Suprapubic skin (tissue), 4 donors: ENCODE results near the gene CERS6. TPM values are rescaled to one million over a fixed set of nuclear protein-coding genes. Genes with fewer than 3 reads are reported as not detected.

Source experiments
- DNase-seq, 2 donors: peaks; one replicate each; pipeline ENCODE4 v3.0.0-alpha.2; 2019; ENCODE audit warnings: low spot score in 2 of 2
- H3K27ac ChIP-seq: fragments of 200-600 bp; sonication (generic); one replicate; pipeline ENCODE4 v1.5.1; 2019
- H3K27me3 ChIP-seq: fragments of 200-600 bp; sonication (generic); one replicate; pipeline ENCODE4 v1.5.1; 2019
- H3K36me3 ChIP-seq: fragments of 200-600 bp; sonication (generic); one replicate; pipeline ENCODE4 v1.5.1; 2019
- H3K4me1 ChIP-seq: fragments of 200-600 bp; sonication (generic); one replicate; pipeline ENCODE4 v1.5.1; 2019
- H3K4me3 ChIP-seq: fragments of 200-600 bp; sonication (generic); one replicate; pipeline ENCODE4 v1.5.1; 2019; ENCODE audit warnings: mild to moderate bottlenecking
- H3K9me3 ChIP-seq: fragments of 200-600 bp; sonication (generic); one replicate; pipeline ENCODE4 v1.5.1; 2019
- CTCF ChIP-seq, 2 donors: fragments of 200-600 bp in 1 of 2; fragments of 450-650 bp in 1 of 2; sonication (generic) in 1 of 2; IDR thresholded peaks; one replicate each; pipeline ENCODE4 v1.5.1; 2016 to 2019; ENCODE audit warnings: antibody characterized with exemption in 2 of 2, mild to moderate bottlenecking in 1 of 2, moderate library complexity in 1 of 2
- EP300 ChIP-seq: sonication (generic); formaldehyde crosslinking; IDR thresholded peaks from one replicate; pipeline ENCODE4 v1.6.1; 2017; ENCODE audit warnings: antibody characterized with exemption
- POLR2A ChIP-seq, 2 donors: fragments of 450-650 bp; IDR thresholded peaks; one replicate each; pipeline ENCODE4 v1.6.1; 2017; ENCODE audit warnings: antibody characterized with exemption in 2 of 2, mild to moderate bottlenecking in 2 of 2, moderate library complexity in 2 of 2
- POLR2AphosphoS5 ChIP-seq, 3 donors: sonication (generic); formaldehyde crosslinking; IDR thresholded peaks; one replicate each; pipeline ENCODE4 v1.6.1; 2017; ENCODE audit warnings: antibody characterized with exemption in 3 of 3
- WGBS: methylation state at CpG from one replicate; pipeline ENCODE4 v1.1.5; 2018; 5-methylcytosine and 5-hydroxymethylcytosine counted together
- total RNA-seq, 4 donors: library from RNA; depleted of rRNA; stranded (reverse); fragments of >200 nt; gene quantifications; one replicate each; pipeline ENCODE4 v1.1.0, GENCODE V29; 2016

Gene CERS6
- total RNA-seq, 4 donors from 2014 or later: 68.7 to 83.3 (median 77.0) TPM

GRCh38 chr2:168467729-168468128 lies 11.7 kb downstream of the CERS6 start:
- no peak for DNase-seq
- TF ChIP-seq EP300 (no peak), POLR2AphosphoS5 (IDR thresholded peaks at IDR 0.05) (no peak), POLR2A (IDR thresholded peaks at IDR 0.05) (no peak), CTCF (IDR thresholded peaks at IDR 0.05) (no peak)
- Histone ChIP-seq H3K4me1 (peaks cover 20% of the 10 kb centered on the region), H3K27me3 (no peaks in the 10 kb centered on the region), H3K36me3 (no peaks in the 10 kb centered on the region), H3K4me3 (no peak overlapping the region), H3K27ac (no peak overlapping the region), H3K9me3 (no peaks in the 10 kb centered on the region)
- WGBS: 89% methylated on average over 2 of the region's 2 CpGs

- TF ChIP-seq POLR2A (IDR thresholded peaks at IDR 0.05) (no peak), POLR2AphosphoS5 (IDR thresholded peaks at IDR 0.05) (no peak)
- no peaks in the 10 kb centered on the region for H3K9me3 ChIP-seq
- no peaks in the 10 kb centered on the region for H3K36me3 ChIP-seq
- H3K27me3 ChIP-seq: no peaks in the 10 kb centered on the region
- H3K4me1 ChIP-seq: peaks cover 20% of the 10 kb centered on the region
- no peak for DNase-seq
- no peak overlapping the region for H3K4me3 ChIP-seq
- no peak overlapping the region for H3K27ac ChIP-seq
Measured at GRCh38 chr2:168468354-168468753, 12.3 kb downstream of the CERS6 start.

- TF ChIP-seq EP300 (no peak), POLR2A (IDR thresholded peaks at IDR 0.05) (no peak)
- 89% methylated on average over 3 of the region's 3 CpGs for WGBS
- DNase-seq: no peak
Measured at GRCh38 chr2:168469281-168469988, 13.4 kb downstream of the CERS6 start.

GRCh38 chr2:168470320-168471162 lies 14.5 kb downstream of the CERS6 start:
- no peaks in the 10 kb centered on the region for H3K36me3 ChIP-seq
- no peak for DNase-seq
- no peaks in the 10 kb centered on the region for H3K9me3 ChIP-seq
- peaks cover 26% of the 10 kb centered on the region for H3K4me1 ChIP-seq
- H3K27ac ChIP-seq: no peak overlapping the region
- H3K4me3 ChIP-seq: no peak overlapping the region
- WGBS: 74% methylated on average over 4 of the region's 4 CpGs
- no peaks in the 10 kb centered on the region for H3K27me3 ChIP-seq
- TF ChIP-seq POLR2A (IDR thresholded peaks at IDR 0.05) (no peak), CTCF (IDR thresholded peaks at IDR 0.05) (no peak)

More at GRCh38 chr2:168469281-168469988, 13.4 kb downstream of the CERS6 start:
- Histone ChIP-seq H3K4me3 (no peak overlapping the region), H3K9me3 (no peaks in the 10 kb centered on the region), H3K36me3 (no peaks in the 10 kb centered on the region), H3K27ac (no peak overlapping the region), H3K27me3 (no peaks in the 10 kb centered on the region), H3K4me1 (peaks cover 20% of the 10 kb centered on the region)

- no peak for DNase-seq
- H3K4me3 ChIP-seq: no peak overlapping the region
- peaks cover 24% of the 10 kb centered on the region for H3K4me1 ChIP-seq
- TF ChIP-seq EP300 (no peak), POLR2A (IDR thresholded peaks at IDR 0.05) (no peak), POLR2AphosphoS5 (IDR thresholded peaks at IDR 0.05) (no peak), CTCF (IDR thresholded peaks at IDR 0.05) (no peak)
- H3K36me3 ChIP-seq: no peaks in the 10 kb centered on the region
- no peaks in the 10 kb centered on the region for H3K27me3 ChIP-seq
- H3K9me3 ChIP-seq: no peaks in the 10 kb centered on the region
- H3K27ac ChIP-seq: no peak overlapping the region
Measured at GRCh38 chr2:168471163-168471475, 15.0 kb downstream of the CERS6 start.

GRCh38 chr2:168475636-168476035 lies 19.6 kb downstream of the CERS6 start:
- Histone ChIP-seq H3K27ac (no peak overlapping the region), H3K36me3 (no peaks in the 10 kb centered on the region), H3K4me1 (peaks cover 15% of the 10 kb centered on the region), H3K9me3 (no peaks in the 10 kb centered on the region), H3K27me3 (no peaks in the 10 kb centered on the region), H3K4me3 (no peak overlapping the region)
- no peak for DNase-seq
- 55% methylated on average over 4 of the region's 4 CpGs for WGBS
- TF ChIP-seq POLR2AphosphoS5 (IDR thresholded peaks at IDR 0.05): no peak
- TF ChIP-seq EP300: no peak
- no peak for TF ChIP-seq POLR2A (IDR thresholded peaks at IDR 0.05)
- TF ChIP-seq CTCF (IDR thresholded peaks at IDR 0.05): no peak
